HG03196 (cell line): ENCODE measurements around the gene EML1.

Experiments
- ATAC-seq: cut with Tn5 transposase; IDR thresholded peaks from one replicate; pipeline ENCODE4 v1.9.1; 2021; ENCODE audit not compliant: unreplicated experiment

The EML1 gene

GRCh38 chr14:99803106-99803775 is 10.0 kb downstream of the EML1 start:
- ATAC-seq = no peak

- no peak for ATAC-seq
Observed at GRCh38 chr14:99803803-99804202, 10.6 kb downstream of the EML1 start.

GRCh38 chr14:99805757-99806439 is 12.7 kb downstream of the EML1 start:
- no peak for ATAC-seq

GRCh38 chr14:99806836-99807235 is 13.6 kb downstream of the EML1 start:
- no peak for ATAC-seq

GRCh38 chr14:99807413-99808153 is 14.4 kb downstream of the EML1 start:
- ATAC-seq = no peak

- ATAC-seq = no peak
Observed at GRCh38 chr14:99808154-99808505, 14.9 kb downstream of the EML1 start.

- ATAC-seq = no peak
Observed at GRCh38 chr14:99808515-99808914, 15.3 kb downstream of the EML1 start.

GRCh38 chr14:99809360-99809759 is 16.1 kb downstream of the EML1 start:
- ATAC-seq = no peak

- no peak for ATAC-seq
Observed at GRCh38 chr14:99809859-99810558, 16.8 kb downstream of the EML1 start.

GRCh38 chr14:99810559-99810874 is 17.3 kb downstream of the EML1 start:
- no peak for ATAC-seq

- no peak for ATAC-seq
Observed at GRCh38 chr14:99812096-99812750, 19.0 kb downstream of the EML1 start.

GRCh38 chr14:99812892-99813291 is 19.7 kb downstream of the EML1 start:
- ATAC-seq = no peak

- no peak for ATAC-seq
Observed at GRCh38 chr14:99815696-99816095, 22.5 kb downstream of the EML1 start.

GRCh38 chr14:99816217-99816616 is 23.0 kb downstream of the EML1 start:
- no peak for ATAC-seq

GRCh38 chr14:99816642-99817041 is 23.4 kb downstream of the EML1 start:
- no peak for ATAC-seq

GRCh38 chr14:99817331-99817730 is 24.1 kb downstream of the EML1 start:
- no peak for ATAC-seq

GRCh38 chr14:99818503-99819036 is 25.4 kb downstream of the EML1 start:
- no peak for ATAC-seq

- ATAC-seq = no peak
Observed at GRCh38 chr14:99819514-99819913, 26.3 kb downstream of the EML1 start.

GRCh38 chr14:99820702-99821331 is 27.6 kb downstream of the EML1 start:
- no peak for ATAC-seq
